ENCODE measurements around the gene SUSD5.

GRCh38 chr3:33221241-33221640 is 2.6 kb upstream of the SUSD5 start:
- no peak for TF ChIP-seq GATA3 (IDR thresholded peaks at IDR 0.05; ENCODE audit: low read depth, low read length)
- no peak for TF ChIP-seq GATA2 (IDR thresholded peaks at IDR 0.05; ENCODE audit: low read depth, low read length)
